ENCODE results near the gene C1QB. TPM values are rescaled to one million over a fixed set of nuclear protein-coding genes. Genes with fewer than 3 reads are reported as not detected.

C1QB gene
- total and polyA plus RNA-seq, 7 donors: 82.0 to 843 (median 367) TPM

- Histone ChIP-seq H3K27ac (no peak overlapping the region), H3K27me3 (peaks cover 3 to 41% (median 10%) of the 10 kb centered on the region in 3 donors), H3K4me3 (no peak overlapping the region), H3K9me3 (no peaks in the 10 kb centered on the region), H3K36me3 (no peaks in the 10 kb centered on the region), H3K4me1 (no peaks in the 10 kb centered on the region)
- no peak for TF ChIP-seq CTCF (IDR thresholded peaks at IDR 0.05)
- TF ChIP-seq EP300 (IDR thresholded peaks at IDR 0.05): no peak
- TF ChIP-seq POLR2A (IDR thresholded peaks at IDR 0.05): no peak
- no peak for TF ChIP-seq POLR2AphosphoS5 (IDR thresholded peaks at IDR 0.05)
- intact Hi-C loops (cut with DNase I): no loop called here
- no peak for DNase-seq
- WGBS, 2 donors: 21 to 58% methylated on average over 37 of the region's 37 CpGs
These were observed 24.0 kb downstream of the C1QB start for GRCh38 chr1:22676916-22677583.

GRCh38 chr1:22677931-22678896, 25.2 kb downstream of the C1QB start:
- H3K9me3 ChIP-seq: no peaks in the 10 kb centered on the region
- no peak for DNase-seq
- 87 to 90% methylated on average over 13 of the region's 13 CpGs for WGBS, 2 donors
- H3K36me3 ChIP-seq: no peaks in the 10 kb centered on the region
- H3K4me3 ChIP-seq: no peak overlapping the region
- no peaks in the 10 kb centered on the region for H3K4me1 ChIP-seq
- H3K27ac ChIP-seq: no peak overlapping the region
- no peak for TF ChIP-seq POLR2AphosphoS5 (IDR thresholded peaks at IDR 0.05)
- no peak for TF ChIP-seq CTCF (IDR thresholded peaks at IDR 0.05)
- no peak for TF ChIP-seq EP300 (IDR thresholded peaks at IDR 0.05)
- TF ChIP-seq POLR2A (IDR thresholded peaks at IDR 0.05): no peak
- peaks cover 3 to 30% (median 10%) of the 10 kb centered on the region in 3 donors for H3K27me3 ChIP-seq
- intact Hi-C loops (cut with DNase I): no loop called here

- no peak for DNase-seq
- intact Hi-C loops (cut with DNase I): no loop called here
- Histone ChIP-seq H3K27ac (no peak overlapping the region), H3K9me3 (no peaks in the 10 kb centered on the region), H3K4me1 (peaks cover 0 to 4% (median 0%) of the 10 kb centered on the region in 4 donors), H3K27me3 (peaks cover 0 to 23% (median 10%) of the 10 kb centered on the region in 3 donors), H3K4me3 (no peak overlapping the region), H3K36me3 (no peaks in the 10 kb centered on the region)
- TF ChIP-seq EP300 (IDR thresholded peaks at IDR 0.05): no peak
- TF ChIP-seq POLR2AphosphoS5 (IDR thresholded peaks at IDR 0.05): no peak
- TF ChIP-seq CTCF (IDR thresholded peaks at IDR 0.05): no peak
- 16 to 59% methylated on average over 9 of the region's 9 CpGs for WGBS, 2 donors
These were observed 27.7 kb downstream of the C1QB start for GRCh38 chr1:22680726-22681125.

- no peak for DNase-seq
- Histone ChIP-seq H3K9me3 (no peaks in the 10 kb centered on the region), H3K4me3 (no peak overlapping the region), H3K27me3 (peaks cover 0 to 20% (median 10%) of the 10 kb centered on the region in 3 donors), H3K36me3 (no peaks in the 10 kb centered on the region), H3K27ac (no peak overlapping the region), H3K4me1 (peaks cover 0 to 7% (median 0%) of the 10 kb centered on the region in 4 donors)
- TF ChIP-seq POLR2AphosphoS5 (IDR thresholded peaks at IDR 0.05) (no peak), CTCF (IDR thresholded peaks at IDR 0.05) (no peak), EP300 (IDR thresholded peaks at IDR 0.05) (no peak), POLR2A (IDR thresholded peaks at IDR 0.05) (no peak)
- intact Hi-C loops (cut with DNase I): no loop called here
- 85% methylated on average over 15 of the region's 15 CpGs for WGBS, 2 donors
These were observed 28.7 kb downstream of the C1QB start for GRCh38 chr1:22681556-22682276.

Data from sigmoid colon (tissue), 7 donors.